ENCODE measurements around the gene CPLANE2.

The CPLANE2 gene

DNA sequence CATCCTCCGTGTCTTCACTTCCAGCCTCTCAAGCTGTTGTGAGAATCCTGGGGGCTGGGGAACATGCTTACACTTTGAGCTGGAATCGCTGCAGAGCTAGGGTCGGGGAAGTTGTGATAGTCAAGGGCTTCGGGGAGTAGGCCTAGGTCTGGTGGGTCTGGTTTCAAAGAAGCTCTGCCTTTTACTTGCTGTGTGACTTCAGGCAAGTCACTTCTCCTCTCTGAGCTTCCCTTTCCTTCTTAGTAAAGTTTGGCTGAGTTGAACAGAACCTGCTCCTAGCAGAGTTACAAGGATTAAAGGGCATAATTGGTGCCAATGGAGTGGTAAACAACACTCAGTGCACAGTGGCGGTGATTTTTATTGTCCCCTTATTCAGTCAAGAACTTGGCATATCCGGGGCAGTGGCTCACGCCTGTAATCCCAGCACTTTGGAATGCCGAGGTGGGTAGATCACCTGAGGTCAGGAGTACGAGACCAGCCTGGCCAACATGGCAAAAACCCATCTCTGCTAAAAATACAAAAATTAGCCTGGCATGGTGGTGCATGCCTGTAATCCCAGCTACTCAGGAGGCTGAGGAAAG, 50.2 kb downstream of the CPLANE2 start:
- DNase-seq, result no peak

- no peak for DNase-seq
These were observed 52.3 kb downstream of the CPLANE2 start for GRCh38 chr1:16184557-16185303.

- DNase-seq, result no peak
These were observed 53.0 kb downstream of the CPLANE2 start for GRCh38 chr1:16183765-16184556.

DNA sequence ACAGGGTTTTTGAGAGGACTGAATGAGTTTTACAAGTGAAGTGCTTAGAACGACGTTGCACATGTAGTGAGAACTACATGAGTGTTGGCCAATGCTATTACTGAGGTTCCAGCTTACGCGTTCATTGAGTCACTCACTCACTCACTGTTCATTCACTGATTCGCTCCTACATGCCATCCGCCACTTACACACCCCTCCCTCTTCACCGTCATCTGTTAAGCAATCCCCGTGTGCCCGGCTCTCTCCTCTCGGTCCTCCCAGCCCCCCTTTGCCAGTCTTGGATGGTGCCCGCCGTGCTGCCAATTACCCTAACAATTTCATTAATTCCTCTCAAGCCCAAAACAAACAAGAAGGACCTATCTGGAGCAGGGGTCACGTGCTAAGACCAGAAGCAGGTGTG, 53.8 kb downstream of the CPLANE2 start:
- no peak for DNase-seq

DNA sequence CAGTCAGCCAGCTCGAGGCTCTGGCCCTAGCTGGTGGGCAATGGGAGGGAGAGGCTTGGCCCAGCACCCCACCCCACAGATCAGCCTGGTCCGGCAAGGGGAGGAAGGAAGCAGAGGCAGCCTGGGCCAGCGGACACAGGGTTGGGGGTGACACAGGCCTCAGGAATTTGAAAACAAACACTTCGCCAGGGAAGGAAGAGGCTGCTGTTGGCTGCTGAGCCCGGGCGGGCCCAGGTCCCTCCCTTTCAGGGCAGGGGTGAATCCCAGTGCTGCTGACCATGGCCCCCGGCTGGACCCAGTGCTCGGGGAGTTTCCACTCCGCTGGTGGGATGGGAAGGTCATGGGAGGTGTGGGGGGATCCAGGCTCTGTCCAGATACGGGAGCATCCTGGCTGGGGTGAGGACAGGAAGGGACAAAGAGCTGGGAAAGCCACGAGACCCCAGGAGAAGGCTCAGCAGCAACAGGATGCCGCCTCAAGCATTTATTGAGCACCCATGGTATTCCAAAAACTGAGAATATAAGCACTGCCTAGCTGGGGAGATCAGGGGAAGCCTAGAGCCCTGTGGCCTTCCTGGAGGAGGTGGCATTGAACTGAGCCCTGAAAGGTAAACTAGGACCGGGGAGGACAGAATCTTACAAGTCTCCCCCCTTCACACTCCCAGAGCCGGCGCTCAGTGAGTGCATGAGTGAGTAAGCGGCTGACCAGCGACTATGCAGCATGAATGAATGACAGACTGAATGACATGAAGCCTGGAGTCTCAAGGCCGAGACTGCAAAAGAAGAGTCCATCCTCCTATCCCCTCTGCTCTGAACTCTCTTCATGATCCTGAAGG, 54.9 kb downstream of the CPLANE2 start:
- no peak for DNase-seq

Measured in stimulated activated CD4-positive, alpha-beta T cell treated with anti-CD3 and anti-CD28 coated beads, Interleukin-12 subunit alpha, Interleukin-12 subunit beta, amount 100 ng/mL, for 4 hours (primary cell).